ENCODE results near the gene CDC14B.
"Not testable (repeated sequence)": the region's sequence is repeated elsewhere in the genome, so short reads cannot be mapped to it uniquely, and the experiment has no call there.

The CDC14B gene

DNA sequence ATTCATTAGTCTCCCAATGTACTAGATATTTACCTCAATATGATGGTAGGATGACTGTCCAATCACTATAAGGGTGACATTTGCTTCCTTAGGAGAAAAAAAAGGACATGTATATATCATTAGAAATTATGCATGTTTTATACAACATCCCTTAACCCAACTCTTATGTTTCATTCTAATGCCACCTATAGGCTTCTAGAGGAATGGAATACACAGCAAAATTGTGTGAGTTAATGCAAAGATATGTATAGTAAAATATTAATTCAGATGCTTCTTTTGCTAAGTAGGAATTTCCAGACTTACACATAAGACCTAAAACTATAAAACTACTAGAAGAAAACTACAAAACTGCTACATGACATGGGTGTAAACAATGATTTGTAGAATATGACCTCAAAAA is 32.0 kb upstream of the CDC14B start:
- Histone ChIP-seq H3K27ac (ENCODE audit: low read depth, low read length) (no peak overlapping the region), H3K36me3 (ENCODE audit: insufficient read depth, low read length) (peaks cover 31% of the 10 kb centered on the region), H3K4me3 (ENCODE audit: low read depth in 1 of 2, low read length in 2 of 2) (no peak overlapping the region), H3K9me3 (ENCODE audit: low read length) (no peaks in the 10 kb centered on the region), H3K27me3 (ENCODE audit: control insufficient read depth in 1 of 2, insufficient read depth in 2 of 2, low read length in 2 of 2) (no peaks in the 10 kb centered on the region), H3K9ac (ENCODE audit: low read length) (no peak overlapping the region), H3K4me1 (ENCODE audit: insufficient read depth, low read length) (peaks cover 14% of the 10 kb centered on the region)

DNA sequence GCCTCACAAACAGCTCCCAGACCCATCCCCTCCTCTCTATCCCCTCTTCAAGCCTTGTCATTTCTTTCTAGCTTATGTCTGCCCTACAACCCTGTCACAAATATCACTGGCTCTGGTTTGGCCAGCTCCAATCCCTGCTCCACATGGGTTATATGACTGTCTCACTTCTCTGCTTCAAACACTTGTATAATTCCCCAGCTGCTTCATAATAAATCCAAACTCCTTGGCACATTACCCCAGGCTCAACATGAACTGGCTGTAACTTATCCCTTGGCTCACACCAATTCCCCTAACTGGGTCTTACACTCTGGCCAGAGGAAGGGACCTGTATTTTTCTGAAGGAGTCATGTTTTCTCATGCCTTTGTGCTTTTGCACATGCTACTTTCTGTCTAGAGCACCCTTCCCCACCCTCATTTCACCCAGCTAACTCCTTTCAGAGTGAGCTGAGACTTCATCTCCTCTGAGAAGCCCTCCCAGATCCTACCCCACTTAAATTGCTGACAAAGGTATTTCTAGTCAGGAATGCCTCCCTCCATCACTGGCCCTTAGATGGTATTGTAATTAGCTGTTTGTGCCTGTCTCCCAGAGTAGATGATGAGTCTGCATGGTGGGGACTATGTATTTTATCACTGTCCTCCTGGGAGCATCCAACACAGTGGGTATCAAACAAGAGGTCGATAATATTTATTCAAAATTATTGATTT is 30.1 kb upstream of the CDC14B start:
- peaks cover 17% of the 10 kb centered on the region for H3K4me1 ChIP-seq (ENCODE audit: insufficient read depth, low read length)

GRCh38 chr9:96646081-96646991 is 26.7 kb upstream of the CDC14B start:
- Histone ChIP-seq H3K4me3 (ENCODE audit: low read depth in 1 of 2, low read length in 2 of 2) (no peak overlapping the region), H3K27me3 (ENCODE audit: control insufficient read depth in 1 of 2, insufficient read depth in 2 of 2, low read length in 2 of 2) (no peaks in the 10 kb centered on the region), H3K4me1 (ENCODE audit: insufficient read depth, low read length) (peaks cover 9% of the 10 kb centered on the region), H3K36me3 (ENCODE audit: insufficient read depth, low read length) (peaks cover 27% of the 10 kb centered on the region), H3K9me3 (ENCODE audit: low read length) (no peaks in the 10 kb centered on the region), H3K27ac (ENCODE audit: low read depth, low read length) (no peak overlapping the region), H3K9ac (ENCODE audit: low read length) (no peak overlapping the region)

More for the DNA sequence above, 30.1 kb upstream of the CDC14B start:
- no peak overlapping the region for H3K4me3 ChIP-seq (ENCODE audit: low read depth in 1 of 2, low read length in 2 of 2)
- no peaks in the 10 kb centered on the region for H3K27me3 ChIP-seq (ENCODE audit: control insufficient read depth in 1 of 2, insufficient read depth in 2 of 2, low read length in 2 of 2)
- H3K27ac ChIP-seq (ENCODE audit: low read depth, low read length), result no peak overlapping the region
- H3K9me3 ChIP-seq (ENCODE audit: low read length), result no peaks in the 10 kb centered on the region
- H3K36me3 ChIP-seq (ENCODE audit: insufficient read depth, low read length), result peaks cover 31% of the 10 kb centered on the region
- H3K9ac ChIP-seq (ENCODE audit: low read length), result no peak overlapping the region

DNA sequence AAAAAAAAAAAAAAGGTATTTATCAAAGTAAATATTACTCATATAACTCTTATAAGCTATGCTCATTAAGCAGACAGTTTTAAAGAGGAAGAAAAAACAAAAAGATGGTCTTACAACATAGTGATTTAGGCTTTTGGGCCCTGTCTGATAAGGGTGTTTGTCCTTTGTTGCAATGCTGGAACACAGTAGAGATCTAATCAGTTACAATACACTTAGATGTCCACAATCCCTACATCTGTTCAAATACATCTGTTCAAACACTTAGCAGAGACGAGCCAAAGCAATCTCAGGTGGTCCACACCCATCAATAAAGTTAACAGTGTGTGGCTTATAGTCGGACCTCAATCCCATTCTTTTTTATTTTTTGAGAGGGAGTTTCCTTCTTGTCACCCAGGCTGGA is 24.5 kb upstream of the CDC14B start:
- no peak overlapping the region for H3K4me3 ChIP-seq (ENCODE audit: low read depth in 1 of 2, low read length in 2 of 2)
- peaks cover 8% of the 10 kb centered on the region for H3K36me3 ChIP-seq (ENCODE audit: insufficient read depth, low read length)
- H3K27me3 ChIP-seq (ENCODE audit: control insufficient read depth in 1 of 2, insufficient read depth in 2 of 2, low read length in 2 of 2), result no peaks in the 10 kb centered on the region
- H3K4me1 ChIP-seq (ENCODE audit: insufficient read depth, low read length), result peaks cover 9% of the 10 kb centered on the region
- H3K9me3 ChIP-seq (ENCODE audit: low read length), result no peaks in the 10 kb centered on the region
- no peak overlapping the region for H3K27ac ChIP-seq (ENCODE audit: low read depth, low read length)
- H3K9ac ChIP-seq (ENCODE audit: low read length), result no peak overlapping the region

DNA sequence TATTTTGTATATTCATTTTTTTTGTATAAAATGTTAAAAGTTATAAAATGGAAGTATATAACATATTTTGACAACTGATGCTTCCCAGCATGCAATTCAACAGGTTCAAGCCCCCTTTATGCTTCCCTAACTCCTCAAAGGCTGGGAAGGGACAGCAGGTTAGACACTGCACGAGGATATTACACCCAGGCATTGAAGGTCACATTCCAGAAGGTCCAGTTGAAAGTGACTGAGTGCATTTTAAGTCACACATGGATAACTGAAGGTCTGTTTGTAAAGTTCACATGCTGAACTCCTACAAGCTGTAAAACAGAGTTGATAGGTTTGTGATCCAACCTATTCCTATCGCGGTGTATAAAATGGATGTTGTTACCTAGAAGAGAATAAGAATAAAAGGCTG is 21.9 kb upstream of the CDC14B start:
- peaks cover 5% of the 10 kb centered on the region for H3K36me3 ChIP-seq (ENCODE audit: insufficient read depth, low read length)
- H3K9me3 ChIP-seq (ENCODE audit: low read length), result no peaks in the 10 kb centered on the region
- no peak overlapping the region for H3K4me3 ChIP-seq (ENCODE audit: low read depth in 1 of 2, low read length in 2 of 2)
- no peak overlapping the region for H3K9ac ChIP-seq (ENCODE audit: low read length)
- H3K27me3 ChIP-seq (ENCODE audit: control insufficient read depth in 1 of 2, insufficient read depth in 2 of 2, low read length in 2 of 2), result no peaks in the 10 kb centered on the region
- H3K27ac ChIP-seq (ENCODE audit: low read depth, low read length), result no peak overlapping the region
- peaks cover 5% of the 10 kb centered on the region for H3K4me1 ChIP-seq (ENCODE audit: insufficient read depth, low read length)

- Histone ChIP-seq H3K9ac (ENCODE audit: low read length) (no peak overlapping the region), H3K4me3 (ENCODE audit: low read depth in 1 of 2, low read length in 2 of 2) (no peak overlapping the region), H3K4me1 (ENCODE audit: insufficient read depth, low read length) (no peaks in the 10 kb centered on the region), H3K36me3 (ENCODE audit: insufficient read depth, low read length) (peaks cover 5% of the 10 kb centered on the region), H3K9me3 (ENCODE audit: low read length) (no peaks in the 10 kb centered on the region), H3K27ac (ENCODE audit: low read depth, low read length) (no peak overlapping the region), H3K27me3 (ENCODE audit: control insufficient read depth in 1 of 2, insufficient read depth in 2 of 2, low read length in 2 of 2) (no peaks in the 10 kb centered on the region)
Measured at GRCh38 chr9:96638606-96639364, 19.1 kb upstream of the CDC14B start.

- Histone ChIP-seq H3K9ac (ENCODE audit: low read length) (no peak overlapping the region), H3K27ac (ENCODE audit: low read depth, low read length) (no peak overlapping the region), H3K27me3 (ENCODE audit: control insufficient read depth in 1 of 2, insufficient read depth in 2 of 2, low read length in 2 of 2) (no peaks in the 10 kb centered on the region), H3K9me3 (ENCODE audit: low read length) (no peaks in the 10 kb centered on the region), H3K36me3 (ENCODE audit: insufficient read depth, low read length) (no peaks in the 10 kb centered on the region), H3K4me1 (ENCODE audit: insufficient read depth, low read length) (no peaks in the 10 kb centered on the region), H3K4me3 (ENCODE audit: low read depth in 1 of 2, low read length in 2 of 2) (no peak overlapping the region)
Measured at GRCh38 chr9:96636368-96636767, 16.7 kb upstream of the CDC14B start.

- not testable (repeated sequence) for H3K4me3 ChIP-seq (ENCODE audit: low read depth in 1 of 2, low read length in 2 of 2); H3K36me3 ChIP-seq (ENCODE audit: insufficient read depth, low read length); H3K27ac ChIP-seq (ENCODE audit: low read depth, low read length); H3K9me3 ChIP-seq (ENCODE audit: low read length); H3K27me3 ChIP-seq (ENCODE audit: control insufficient read depth in 1 of 2, insufficient read depth in 2 of 2, low read length in 2 of 2); H3K4me1 ChIP-seq (ENCODE audit: insufficient read depth, low read length); H3K9ac ChIP-seq (ENCODE audit: low read length)
Measured at GRCh38 chr9:96633579-96633978, 13.9 kb upstream of the CDC14B start.

DNA sequence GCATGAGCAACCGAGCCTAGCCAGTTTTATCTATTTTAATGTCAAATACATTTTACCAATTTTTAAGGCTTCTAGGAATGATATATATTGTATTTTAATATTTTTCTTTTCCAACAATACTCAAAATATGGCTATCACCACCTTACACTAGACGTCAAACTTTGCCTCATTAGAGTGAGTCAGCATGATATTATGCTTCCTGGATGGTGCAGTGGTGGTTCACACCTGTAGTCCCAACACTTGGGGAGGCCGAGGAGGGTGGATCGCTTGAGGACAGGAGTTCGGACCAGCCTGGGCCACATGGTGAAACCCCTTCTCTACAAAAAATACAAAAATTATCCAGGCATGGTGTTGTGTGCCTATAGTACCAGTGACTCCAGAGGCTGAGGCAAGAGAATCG is 7.3 kb upstream of the CDC14B start:
- Histone ChIP-seq H3K9ac (ENCODE audit: low read length) (no peak overlapping the region), H3K9me3 (ENCODE audit: low read length) (no peaks in the 10 kb centered on the region), H3K36me3 (ENCODE audit: insufficient read depth, low read length) (no peaks in the 10 kb centered on the region), H3K27ac (ENCODE audit: low read depth, low read length) (no peak overlapping the region), H3K27me3 (ENCODE audit: control insufficient read depth in 1 of 2, insufficient read depth in 2 of 2, low read length in 2 of 2) (no peaks in the 10 kb centered on the region), H3K4me3 (ENCODE audit: low read depth in 1 of 2, low read length in 2 of 2) (no peak overlapping the region), H3K4me1 (ENCODE audit: insufficient read depth, low read length) (no peaks in the 10 kb centered on the region)

DNA sequence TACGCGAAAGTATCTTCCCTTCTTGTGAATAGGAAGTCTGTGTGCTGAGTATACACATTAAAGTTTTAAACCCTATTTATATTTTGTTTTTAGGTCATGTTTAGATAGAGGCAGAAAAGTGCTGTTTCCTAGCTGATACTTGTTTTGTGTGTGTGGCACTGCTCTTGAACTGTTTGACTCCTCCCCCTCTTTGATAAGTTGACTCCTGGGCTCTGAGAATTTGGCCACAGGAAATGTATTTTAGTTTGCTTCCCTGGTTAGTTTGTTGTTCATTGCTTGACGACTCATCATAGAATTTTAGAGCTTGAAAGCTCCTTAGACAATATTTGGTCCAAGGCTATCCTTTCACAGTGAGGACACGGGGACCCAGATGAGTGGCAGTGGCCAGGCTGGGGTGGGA is 2.0 kb upstream of the CDC14B start:
- Histone ChIP-seq H3K27me3 (ENCODE audit: control insufficient read depth in 1 of 2, insufficient read depth in 2 of 2, low read length in 2 of 2) (no peaks in the 10 kb centered on the region), H3K36me3 (ENCODE audit: insufficient read depth, low read length) (no peaks in the 10 kb centered on the region), H3K27ac (ENCODE audit: low read depth, low read length) (no peak overlapping the region), H3K9me3 (ENCODE audit: low read length) (no peaks in the 10 kb centered on the region), H3K4me3 (ENCODE audit: low read depth in 1 of 2, low read length in 2 of 2) (no peak overlapping the region), H3K9ac (ENCODE audit: low read length) (no peak overlapping the region), H3K4me1 (ENCODE audit: insufficient read depth, low read length) (peaks cover 5% of the 10 kb centered on the region)

DNA sequence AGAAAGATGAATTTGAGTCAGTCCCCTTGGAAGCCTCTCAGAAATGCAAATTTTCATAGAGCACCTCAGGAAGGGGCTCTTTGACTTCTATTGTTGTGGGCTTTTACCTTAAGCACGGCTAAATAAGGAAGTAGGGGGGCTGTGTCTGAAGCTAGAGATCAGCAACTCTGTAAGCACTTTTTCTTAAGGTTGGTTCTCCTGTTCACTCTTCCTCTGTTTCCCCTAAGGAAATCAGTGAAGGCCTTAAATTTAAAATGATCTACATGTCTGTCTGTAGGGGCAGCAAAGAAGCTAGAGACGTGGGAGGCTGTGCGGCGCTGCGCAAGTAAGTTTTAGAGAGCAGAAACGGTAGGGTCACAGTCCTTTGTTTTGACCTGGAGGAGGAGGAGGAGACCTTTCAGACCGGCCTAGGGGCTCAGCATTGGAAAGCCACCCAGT is 1.2 kb upstream of the CDC14B start:
- Histone ChIP-seq H3K27me3 (ENCODE audit: control insufficient read depth in 1 of 2, insufficient read depth in 2 of 2, low read length in 2 of 2) (no peaks in the 10 kb centered on the region), H3K36me3 (ENCODE audit: insufficient read depth, low read length) (no peaks in the 10 kb centered on the region), H3K4me3 (ENCODE audit: low read depth in 1 of 2, low read length in 2 of 2) (no peak overlapping the region), H3K9ac (ENCODE audit: low read length) (no peak overlapping the region), H3K4me1 (ENCODE audit: insufficient read depth, low read length) (peaks cover 5% of the 10 kb centered on the region), H3K27ac (ENCODE audit: low read depth, low read length) (no peak overlapping the region), H3K9me3 (ENCODE audit: low read length) (no peaks in the 10 kb centered on the region)

Data from muscle layer of colon (tissue), 2 donors.